Astrocyte (in vitro differentiated cells and primary cell): ENCODE data around the gene BCL11B. TPM values are rescaled to one million over a fixed set of nuclear protein-coding genes. Genes with fewer than 3 reads are reported as not detected.

Experiments used
- DNase-seq: peaks from one replicate; pipeline ENCODE4 v3.0.0-alpha.2; 2010; ENCODE audit warnings: low read depth
- FAIRE-seq: peaks from 2 replicates; lab custom pipeline; 2011; peaks lifted over from hg19 to GRCh38; lab: Jason Lieb, UNC
- H2AFZ ChIP-seq: 2 replicates; pipeline ENCODE4 v1.6.0; 2012; ENCODE audit warnings: low read depth, low read length, inconsistent platforms
- H3K27ac ChIP-seq: 2 replicates; pipeline ENCODE4 v1.5.1; 2011; ENCODE audit warnings: low read depth, low read length, inconsistent platforms
- H3K27me3 ChIP-seq: 2 replicates; pipeline ENCODE4 v1.6.0; 2011; ENCODE audit warnings: low read length, inconsistent platforms; ENCODE audit not compliant: insufficient read depth
- H3K36me3 ChIP-seq: 2 replicates; pipeline ENCODE4 v1.5.1; 2011; ENCODE audit warnings: low read length, inconsistent platforms; ENCODE audit not compliant: insufficient read depth
- H3K4me1 ChIP-seq: 2 replicates; pipeline ENCODE4 v1.5.1; 2011; ENCODE audit warnings: low read length, inconsistent platforms; ENCODE audit not compliant: insufficient read depth
- H3K4me2 ChIP-seq: 2 replicates; pipeline ENCODE4 v1.6.0; 2012; ENCODE audit warnings: low read length, inconsistent platforms
- H3K4me3 ChIP-seq: 2 replicates; pipeline ENCODE4 v1.5.1; 2011; ENCODE audit warnings: low read depth, mild to moderate bottlenecking, low read length, inconsistent platforms; ENCODE audit not compliant: insufficient read depth
- H3K79me2 ChIP-seq: 2 replicates; pipeline ENCODE4 v1.6.0; 2012; ENCODE audit warnings: mild to moderate bottlenecking, low read length, inconsistent platforms; ENCODE audit not compliant: insufficient read depth
- H3K9ac ChIP-seq: 2 replicates; pipeline ENCODE4 v1.6.0; 2012; ENCODE audit warnings: mild to moderate bottlenecking, low read length, inconsistent platforms
- H3K9me3 ChIP-seq: 2 replicates; pipeline ENCODE4 v1.5.1; 2012; ENCODE audit warnings: low read depth, mild to moderate bottlenecking, low read length, inconsistent platforms; ENCODE audit not compliant: insufficient read depth
- H4K20me1 ChIP-seq: 2 replicates; pipeline ENCODE4 v1.6.0; 2012; ENCODE audit warnings: low read length, inconsistent platforms; ENCODE audit not compliant: insufficient read depth
- H3K27ac Mint-ChIP-seq: one replicate; pipeline ENCODE4 v1.8.0; 2021; ENCODE audit warnings: mild to moderate bottlenecking, mixed read lengths; ENCODE audit not compliant: unreplicated experiment
- H3K27me3 Mint-ChIP-seq: one replicate; pipeline ENCODE4 v1.8.0; 2021; ENCODE audit warnings: low read depth, mixed read lengths; ENCODE audit not compliant: unreplicated experiment
- H3K36me3 Mint-ChIP-seq: one replicate; pipeline ENCODE4 v1.8.0; 2021; ENCODE audit warnings: low read depth, mixed read lengths; ENCODE audit not compliant: unreplicated experiment
- H3K4me1 Mint-ChIP-seq: one replicate; pipeline ENCODE4 v1.8.0; 2021; ENCODE audit warnings: low read depth, mixed read lengths; ENCODE audit not compliant: unreplicated experiment
- H3K4me3 Mint-ChIP-seq: one replicate; pipeline ENCODE4 v1.8.0; 2021; ENCODE audit warnings: mild to moderate bottlenecking, moderate library complexity, mixed read lengths; ENCODE audit not compliant: unreplicated experiment
- H3K9me3 Mint-ChIP-seq: one replicate; pipeline ENCODE4 v1.8.0; 2021; ENCODE audit warnings: mild to moderate bottlenecking, mixed read lengths; ENCODE audit not compliant: unreplicated experiment
- CTCF ChIP-seq: IDR thresholded peaks from 2 replicates; pipeline ENCODE4 v1.5.1; 2011; ENCODE audit warnings: low read depth, mild to moderate bottlenecking, inconsistent platforms, low read length, moderate library complexity; ENCODE audit not compliant: insufficient read depth
- EZH2 ChIP-seq: IDR thresholded peaks from 2 replicates; pipeline ENCODE4 v1.6.1; 2012; ENCODE audit warnings: mild to moderate bottlenecking, low read length, inconsistent platforms; ENCODE audit not compliant: insufficient read depth
- total RNA-seq: library from RNA; stranded (reverse); gene quantifications from 2 replicates; pipeline ENCODE4 v1.2.1, GENCODE V29; 2021

The BCL11B gene
- total RNA-seq, 1 donor from 2014 or later, result 1.1 TPM

GRCh38 chr14:99226687-99227086 is 45.3 kb downstream of the BCL11B start:
- no peaks in the 10 kb centered on the region for H3K79me2 ChIP-seq
- FAIRE-seq, result no peak
- no peaks in the 10 kb centered on the region for H3K36me3 ChIP-seq
- TF ChIP-seq EZH2, result no peak
- no peak for TF ChIP-seq CTCF
- no peak overlapping the region for H3K9ac ChIP-seq
- no peaks in the 10 kb centered on the region for H3K9me3 ChIP-seq
- H3K4me3 Mint-ChIP-seq, result no peak overlapping the region
- no peak overlapping the region for H3K4me3 ChIP-seq
- no peaks in the 10 kb centered on the region for H3K4me1 ChIP-seq
- H3K27me3 ChIP-seq, result peaks cover 2% of the 10 kb centered on the region
- no peak overlapping the region for H3K4me2 ChIP-seq
- no peak overlapping the region for H3K27ac ChIP-seq
- no peak overlapping the region for H2AFZ ChIP-seq
- peaks cover 36% of the 10 kb centered on the region for H3K27me3 Mint-ChIP-seq
- H3K27ac Mint-ChIP-seq, result no peak overlapping the region
- peaks cover 7% of the 10 kb centered on the region for H3K9me3 Mint-ChIP-seq
- no peak for DNase-seq
- H4K20me1 ChIP-seq, result no peaks in the 10 kb centered on the region
- H3K36me3 Mint-ChIP-seq, result peaks cover 14% of the 10 kb centered on the region
- H3K4me1 Mint-ChIP-seq, result no peaks in the 10 kb centered on the region

GRCh38 chr14:99225436-99226203 is 46.4 kb downstream of the BCL11B start:
- Histone ChIP-seq H3K27me3 (peaks cover 2% of the 10 kb centered on the region), H3K79me2 (no peaks in the 10 kb centered on the region), H2AFZ (no peak overlapping the region), H4K20me1 (no peaks in the 10 kb centered on the region), H3K9me3 (no peaks in the 10 kb centered on the region), H3K9ac (no peak overlapping the region), H3K4me2 (no peak overlapping the region), H3K4me3 (no peak overlapping the region), H3K27ac (no peak overlapping the region), H3K4me1 (no peaks in the 10 kb centered on the region), H3K36me3 (no peaks in the 10 kb centered on the region)
- Mint-ChIP-seq H3K27me3 (peaks cover 36% of the 10 kb centered on the region), H3K4me1 (no peaks in the 10 kb centered on the region), H3K36me3 (peaks cover 14% of the 10 kb centered on the region), H3K4me3 (no peak overlapping the region), H3K27ac (no peak overlapping the region), H3K9me3 (peaks cover 7% of the 10 kb centered on the region)
- TF ChIP-seq EZH2 (no peak), CTCF (no peak)
- DNase-seq (no peak), FAIRE-seq (no peak)

GRCh38 chr14:99224948-99225347 is 47.0 kb downstream of the BCL11B start:
- H3K9ac ChIP-seq, result no peak overlapping the region
- no peak for DNase-seq
- H3K36me3 Mint-ChIP-seq, result peaks cover 14% of the 10 kb centered on the region
- H3K4me3 ChIP-seq, result no peak overlapping the region
- no peak overlapping the region for H3K4me3 Mint-ChIP-seq
- no peak overlapping the region for H3K27ac ChIP-seq
- H3K4me1 ChIP-seq, result no peaks in the 10 kb centered on the region
- FAIRE-seq, result no peak
- H3K27me3 ChIP-seq, result peaks cover 2% of the 10 kb centered on the region
- peaks cover 7% of the 10 kb centered on the region for H3K9me3 Mint-ChIP-seq
- no peaks in the 10 kb centered on the region for H3K4me1 Mint-ChIP-seq
- H3K4me2 ChIP-seq, result no peak overlapping the region
- no peaks in the 10 kb centered on the region for H3K9me3 ChIP-seq
- TF ChIP-seq CTCF (no peak), EZH2 (no peak)
- no peaks in the 10 kb centered on the region for H3K36me3 ChIP-seq
- no peak overlapping the region for H2AFZ ChIP-seq
- no peak overlapping the region for H3K27ac Mint-ChIP-seq
- H3K79me2 ChIP-seq, result no peaks in the 10 kb centered on the region
- no peaks in the 10 kb centered on the region for H4K20me1 ChIP-seq
- peaks cover 36% of the 10 kb centered on the region for H3K27me3 Mint-ChIP-seq
